ENCODE results near the gene CD101. TPM values are rescaled to one million over a fixed set of nuclear protein-coding genes. Genes with fewer than 3 reads are reported as not detected.

CD101 gene, protein sequence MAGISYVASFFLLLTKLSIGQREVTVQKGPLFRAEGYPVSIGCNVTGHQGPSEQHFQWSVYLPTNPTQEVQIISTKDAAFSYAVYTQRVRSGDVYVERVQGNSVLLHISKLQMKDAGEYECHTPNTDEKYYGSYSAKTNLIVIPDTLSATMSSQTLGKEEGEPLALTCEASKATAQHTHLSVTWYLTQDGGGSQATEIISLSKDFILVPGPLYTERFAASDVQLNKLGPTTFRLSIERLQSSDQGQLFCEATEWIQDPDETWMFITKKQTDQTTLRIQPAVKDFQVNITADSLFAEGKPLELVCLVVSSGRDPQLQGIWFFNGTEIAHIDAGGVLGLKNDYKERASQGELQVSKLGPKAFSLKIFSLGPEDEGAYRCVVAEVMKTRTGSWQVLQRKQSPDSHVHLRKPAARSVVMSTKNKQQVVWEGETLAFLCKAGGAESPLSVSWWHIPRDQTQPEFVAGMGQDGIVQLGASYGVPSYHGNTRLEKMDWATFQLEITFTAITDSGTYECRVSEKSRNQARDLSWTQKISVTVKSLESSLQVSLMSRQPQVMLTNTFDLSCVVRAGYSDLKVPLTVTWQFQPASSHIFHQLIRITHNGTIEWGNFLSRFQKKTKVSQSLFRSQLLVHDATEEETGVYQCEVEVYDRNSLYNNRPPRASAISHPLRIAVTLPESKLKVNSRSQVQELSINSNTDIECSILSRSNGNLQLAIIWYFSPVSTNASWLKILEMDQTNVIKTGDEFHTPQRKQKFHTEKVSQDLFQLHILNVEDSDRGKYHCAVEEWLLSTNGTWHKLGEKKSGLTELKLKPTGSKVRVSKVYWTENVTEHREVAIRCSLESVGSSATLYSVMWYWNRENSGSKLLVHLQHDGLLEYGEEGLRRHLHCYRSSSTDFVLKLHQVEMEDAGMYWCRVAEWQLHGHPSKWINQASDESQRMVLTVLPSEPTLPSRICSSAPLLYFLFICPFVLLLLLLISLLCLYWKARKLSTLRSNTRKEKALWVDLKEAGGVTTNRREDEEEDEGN
- 1 to 10 TPM in 3 of 4 donors, under 1 TPM in 1; 0.80 to 3.1 (median 1.4) TPM for total RNA-seq
- polyA plus RNA-seq, result 0.48 TPM
- long read RNA-seq, donor 1, result 0 reads
- long read RNA-seq, donor 2, result 0 reads
- long read RNA-seq, donor 3, partial matches to known transcripts, result 4 of 7 reads
- long read RNA-seq, donor 3, other reads (novel, unspliced or antisense), result 3 of 7 reads
- long read RNA-seq, donor 4, result 0 reads

DNA sequence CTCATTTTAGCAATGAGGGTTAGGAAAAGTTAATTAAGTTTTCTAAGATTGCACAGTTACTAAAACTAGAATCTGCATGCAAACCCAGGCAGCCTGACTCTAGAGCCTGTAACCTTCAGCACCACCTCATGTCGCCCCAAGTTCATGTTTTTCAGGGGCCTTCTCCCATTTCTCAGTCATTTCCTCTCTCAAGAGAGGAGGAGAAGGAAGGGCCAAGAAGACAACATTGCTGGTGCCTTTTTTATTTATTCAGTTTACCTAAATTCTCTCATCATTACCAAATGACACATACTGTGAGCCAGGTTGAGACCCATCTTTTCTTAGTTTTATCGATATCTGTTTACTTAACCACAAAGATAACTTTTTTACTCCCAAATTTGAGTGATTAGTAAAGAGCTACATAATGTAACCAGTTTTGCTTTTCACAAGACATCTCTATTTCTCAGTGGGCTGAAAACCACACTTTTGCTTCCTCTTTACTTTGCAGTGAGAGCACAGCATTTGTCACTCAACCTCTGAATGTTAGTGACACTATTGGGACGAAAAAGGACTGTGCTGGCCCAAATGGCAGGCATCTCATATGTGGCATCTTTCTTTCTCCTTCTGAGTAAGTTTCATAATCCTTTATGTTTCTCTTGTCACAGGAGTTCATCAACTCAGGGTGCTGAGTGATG lies at the start of gene CD101:
Gene CD101 (plus strand): TSS at position 507 of the 674 bp plus-strand sequence. CDS start 58 bp downstream, at position 565.
- WGBS, result 85% methylated on average over 3 of the region's 3 CpGs
- no peaks in the 10 kb centered on the region for H3K9me3 ChIP-seq (ENCODE audit: control insufficient read depth, low read length)
- no peaks in the 10 kb centered on the region for H3K4me1 ChIP-seq (ENCODE audit: control insufficient read depth, insufficient read depth, low read length)
- H3K4me3 ChIP-seq (ENCODE audit: low read length), result no peak within 1 kb of the TSS
- ATAC-seq (no peak), DNase-seq (no peak)
- H3K27me3 ChIP-seq (ENCODE audit: control insufficient read depth, insufficient read depth), result no peaks in the 10 kb centered on the region
- intact Hi-C loops (cut with DNase I), result no loop called here
- no peak within 1 kb of the TSS for H3K27ac ChIP-seq (ENCODE audit: low read length)

DNA sequence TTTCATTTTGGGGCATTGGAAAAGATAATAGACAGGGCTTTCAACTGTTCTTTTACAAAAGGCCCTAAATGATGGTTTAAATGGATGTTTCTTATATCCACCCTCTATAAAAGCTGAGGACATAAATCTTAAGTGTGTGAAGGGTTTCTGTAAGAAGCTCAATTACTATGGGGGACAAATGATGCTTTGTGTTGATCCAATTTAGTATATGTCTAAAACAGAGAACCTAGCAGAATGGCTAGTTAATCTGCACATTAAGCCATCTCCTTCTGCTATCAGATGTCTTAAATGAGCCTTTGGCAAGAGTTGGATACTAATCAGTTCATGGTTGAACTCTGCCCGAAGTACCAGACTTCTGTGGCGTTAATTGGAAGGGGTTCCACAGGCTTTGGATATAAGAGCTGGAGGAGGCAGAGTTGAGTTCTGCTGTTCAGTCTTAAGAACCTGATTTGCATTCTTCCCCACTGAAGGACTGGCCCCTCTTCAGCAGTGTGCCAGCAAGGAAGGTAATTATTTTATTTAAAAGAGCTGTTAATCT lies 48.8 kb upstream of the CD101 start:
- intact Hi-C loops (cut with DNase I), result loop anchor here in 1 of 4 donors (5.0 kb wide), 1 partner anchor 34 kb away; no protein-coding TSS in a partner anchor
- ATAC-seq, result no peak
- H3K4me3 ChIP-seq (ENCODE audit: low read length), result no peak overlapping the region
- WGBS, result 84% methylated on average over 2 of the region's 2 CpGs
- DNase-seq, result no peak
- H3K27ac ChIP-seq (ENCODE audit: low read length), result no peak overlapping the region
- H3K9me3 ChIP-seq (ENCODE audit: control insufficient read depth, low read length), result no peaks in the 10 kb centered on the region
- H3K27me3 ChIP-seq (ENCODE audit: control insufficient read depth, insufficient read depth), result no peaks in the 10 kb centered on the region
- H3K4me1 ChIP-seq (ENCODE audit: control insufficient read depth, insufficient read depth, low read length), result peaks cover 2% of the 10 kb centered on the region

DNA sequence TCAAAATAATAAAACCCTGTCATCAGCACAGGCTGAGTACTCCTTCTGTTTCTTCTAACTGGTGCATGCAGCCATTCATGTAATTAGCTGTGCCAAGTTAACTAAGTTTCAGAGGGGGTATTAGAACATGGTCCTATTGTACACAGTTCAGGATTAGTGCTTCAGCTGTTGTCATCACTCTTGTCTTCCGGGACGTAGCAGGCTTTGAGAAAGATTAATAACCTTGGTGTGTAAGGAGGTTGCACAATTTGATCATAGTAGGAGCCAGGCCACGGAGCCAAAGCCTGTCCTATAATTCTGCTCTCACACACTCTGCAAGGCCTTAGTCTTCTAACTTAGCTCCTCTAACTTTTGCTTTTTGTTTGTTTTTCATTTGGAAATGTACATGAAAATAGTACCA lies 47.1 kb upstream of the CD101 start:
- Histone ChIP-seq H3K4me1 (ENCODE audit: control insufficient read depth, insufficient read depth, low read length) (peaks cover 2% of the 10 kb centered on the region), H3K27me3 (ENCODE audit: control insufficient read depth, insufficient read depth) (no peaks in the 10 kb centered on the region), H3K4me3 (ENCODE audit: low read length) (no peak overlapping the region), H3K27ac (ENCODE audit: low read length) (no peak overlapping the region), H3K9me3 (ENCODE audit: control insufficient read depth, low read length) (no peaks in the 10 kb centered on the region)
- peak; percentile 64 to 85 for ATAC-seq
- peak; percentile 48 to 84 (median 67) for DNase-seq
- intact Hi-C loops (cut with DNase I), result loop anchor here in 1 of 4 donors (5.0 kb wide), 1 partner anchor 33 kb away; no protein-coding TSS in a partner anchor
- 46% methylated on average over 3 of the region's 3 CpGs for WGBS

DNA sequence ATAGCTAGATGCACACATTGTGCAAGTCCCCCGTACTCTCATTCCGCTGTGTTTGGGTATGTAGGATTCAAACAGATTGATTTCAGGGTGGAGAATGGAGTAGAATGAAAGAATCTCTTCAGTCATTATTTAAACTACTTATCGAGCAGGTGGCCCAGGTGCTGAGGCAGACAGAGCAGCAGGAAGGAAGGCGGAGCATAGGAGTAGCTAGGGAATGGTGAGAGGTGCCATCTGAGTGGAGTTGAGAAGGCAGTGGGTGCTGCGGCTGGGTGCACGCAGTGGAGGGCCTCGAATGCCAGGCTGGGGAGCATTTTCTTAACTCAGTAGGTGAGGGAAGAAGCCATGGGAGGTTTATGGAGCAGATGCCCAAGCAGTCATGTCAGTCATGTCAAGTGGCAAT lies 45.2 kb upstream of the CD101 start:
- no peak overlapping the region for H3K4me3 ChIP-seq (ENCODE audit: low read length)
- no peak for ATAC-seq
- WGBS, result 97% methylated on average over 7 of the region's 7 CpGs
- H3K9me3 ChIP-seq (ENCODE audit: control insufficient read depth, low read length), result no peaks in the 10 kb centered on the region
- peaks cover 2% of the 10 kb centered on the region for H3K4me1 ChIP-seq (ENCODE audit: control insufficient read depth, insufficient read depth, low read length)
- no peaks in the 10 kb centered on the region for H3K27me3 ChIP-seq (ENCODE audit: control insufficient read depth, insufficient read depth)
- H3K27ac ChIP-seq (ENCODE audit: low read length), result no peak overlapping the region
- no peak for DNase-seq
- intact Hi-C loops (cut with DNase I), result no loop called here

DNA sequence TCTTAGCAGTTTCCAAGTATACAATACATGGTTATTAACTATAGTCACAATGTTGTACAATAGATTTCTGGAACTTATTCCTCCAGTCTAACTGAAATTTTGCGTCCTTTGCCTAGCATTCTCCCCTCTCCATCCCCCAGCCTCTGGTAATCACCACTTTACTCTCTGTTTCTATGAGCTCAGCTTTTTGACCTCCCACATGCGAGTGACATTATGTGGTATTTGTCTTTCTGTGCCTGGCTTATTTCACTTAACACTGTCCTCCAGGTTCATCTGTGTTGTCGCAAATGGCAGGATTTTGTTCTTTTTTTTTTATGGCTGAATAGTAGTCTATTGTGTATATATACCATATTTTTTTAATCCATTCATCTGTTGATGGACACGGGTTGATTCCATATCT lies 43.9 kb upstream of the CD101 start:
- no peaks in the 10 kb centered on the region for H3K9me3 ChIP-seq (ENCODE audit: control insufficient read depth, low read length)
- WGBS, result 68% methylated on average over 4 of the region's 4 CpGs
- ATAC-seq (no peak), DNase-seq (no peak)
- H3K4me3 ChIP-seq (ENCODE audit: low read length), result no peak overlapping the region
- H3K27ac ChIP-seq (ENCODE audit: low read length), result no peak overlapping the region
- intact Hi-C loops (cut with DNase I), result no loop called here
- H3K27me3 ChIP-seq (ENCODE audit: control insufficient read depth, insufficient read depth), result no peaks in the 10 kb centered on the region
- no peaks in the 10 kb centered on the region for H3K4me1 ChIP-seq (ENCODE audit: control insufficient read depth, insufficient read depth, low read length)

DNA sequence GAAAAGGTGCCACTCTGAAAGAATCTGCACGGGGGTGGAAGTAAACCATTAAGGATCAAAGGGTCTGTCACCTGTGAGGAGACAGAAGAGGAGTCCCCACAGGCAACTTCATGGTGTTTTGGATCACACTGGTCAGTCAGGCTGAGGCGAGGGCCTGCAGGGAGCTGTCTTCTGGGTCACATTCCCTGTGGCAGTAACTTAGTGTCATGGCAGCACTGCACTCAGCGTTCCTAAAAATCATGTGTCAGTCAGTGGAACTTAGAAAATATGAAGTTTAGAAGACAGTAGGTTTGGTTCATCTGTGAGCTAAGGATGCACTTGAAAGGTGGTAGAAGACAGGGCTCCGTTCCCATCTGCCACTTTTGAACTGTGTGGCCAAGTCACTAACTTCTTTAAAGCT lies 43.5 kb upstream of the CD101 start:
- no peak for ATAC-seq
- Histone ChIP-seq H3K4me1 (ENCODE audit: control insufficient read depth, insufficient read depth, low read length) (peaks cover 1% of the 10 kb centered on the region), H3K9me3 (ENCODE audit: control insufficient read depth, low read length) (no peaks in the 10 kb centered on the region), H3K27ac (ENCODE audit: low read length) (no peak overlapping the region), H3K27me3 (ENCODE audit: control insufficient read depth, insufficient read depth) (no peaks in the 10 kb centered on the region), H3K4me3 (ENCODE audit: low read length) (no peak overlapping the region)
- 66% methylated on average over 4 of the region's 4 CpGs for WGBS
- intact Hi-C loops (cut with DNase I), result no loop called here
- no peak for DNase-seq

DNA sequence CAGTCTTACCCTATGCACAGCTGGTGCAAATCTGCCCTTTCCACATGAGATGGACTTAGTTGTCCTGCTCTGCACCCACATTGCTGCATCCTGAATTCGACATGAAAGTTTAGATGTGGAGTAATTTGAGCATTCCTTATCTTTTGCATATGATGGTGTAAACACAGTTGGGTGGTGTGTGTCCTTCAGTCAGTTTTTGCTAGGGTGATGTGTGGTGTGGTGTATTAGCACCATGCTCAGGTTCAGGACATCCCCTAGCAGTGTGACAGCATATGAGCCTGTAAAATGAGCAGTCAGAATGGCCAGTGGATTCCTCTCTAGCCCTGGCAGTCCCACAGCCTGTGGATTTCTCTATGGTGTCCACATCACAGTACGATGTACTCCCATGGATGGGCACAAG lies 42.6 kb upstream of the CD101 start:
- no peaks in the 10 kb centered on the region for H3K9me3 ChIP-seq (ENCODE audit: control insufficient read depth, low read length)
- no peak overlapping the region for H3K4me3 ChIP-seq (ENCODE audit: low read length)
- no peak for ATAC-seq
- H3K27me3 ChIP-seq (ENCODE audit: control insufficient read depth, insufficient read depth), result no peaks in the 10 kb centered on the region
- H3K4me1 ChIP-seq (ENCODE audit: control insufficient read depth, insufficient read depth, low read length), result peaks cover 3% of the 10 kb centered on the region
- intact Hi-C loops (cut with DNase I), result no loop called here
- no peak overlapping the region for H3K27ac ChIP-seq (ENCODE audit: low read length)
- no peak for DNase-seq
- WGBS, result 74% methylated on average over 2 of the region's 2 CpGs

DNA sequence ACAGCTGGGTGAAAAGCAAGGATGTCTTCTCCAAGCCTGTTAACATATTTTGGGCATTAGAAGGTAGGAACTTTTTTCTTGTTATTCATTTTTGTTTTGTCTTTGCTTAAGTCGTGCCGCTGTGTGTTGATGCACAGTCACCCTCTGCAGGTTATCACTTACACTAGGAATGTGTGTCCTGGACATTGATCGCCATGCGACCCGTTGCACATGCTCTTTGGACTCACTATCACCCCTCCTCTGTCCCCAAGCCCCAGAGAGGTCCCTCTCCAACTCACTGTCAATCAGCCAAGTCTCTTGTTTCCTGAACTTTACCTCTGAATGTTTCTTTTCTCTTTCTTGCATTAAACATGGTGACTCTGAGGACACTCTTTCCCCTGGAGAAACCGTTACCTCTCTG lies 40.0 kb upstream of the CD101 start:
- 94% methylated on average over 6 of the region's 6 CpGs for WGBS
- Histone ChIP-seq H3K4me3 (ENCODE audit: low read length) (no peak overlapping the region), H3K4me1 (ENCODE audit: control insufficient read depth, insufficient read depth, low read length) (peaks cover 5% of the 10 kb centered on the region), H3K27ac (ENCODE audit: low read length) (no peak overlapping the region), H3K27me3 (ENCODE audit: control insufficient read depth, insufficient read depth) (no peaks in the 10 kb centered on the region), H3K9me3 (ENCODE audit: control insufficient read depth, low read length) (no peaks in the 10 kb centered on the region)
- intact Hi-C loops (cut with DNase I), result no loop called here
- no peak for ATAC-seq
- no peak for DNase-seq

DNA sequence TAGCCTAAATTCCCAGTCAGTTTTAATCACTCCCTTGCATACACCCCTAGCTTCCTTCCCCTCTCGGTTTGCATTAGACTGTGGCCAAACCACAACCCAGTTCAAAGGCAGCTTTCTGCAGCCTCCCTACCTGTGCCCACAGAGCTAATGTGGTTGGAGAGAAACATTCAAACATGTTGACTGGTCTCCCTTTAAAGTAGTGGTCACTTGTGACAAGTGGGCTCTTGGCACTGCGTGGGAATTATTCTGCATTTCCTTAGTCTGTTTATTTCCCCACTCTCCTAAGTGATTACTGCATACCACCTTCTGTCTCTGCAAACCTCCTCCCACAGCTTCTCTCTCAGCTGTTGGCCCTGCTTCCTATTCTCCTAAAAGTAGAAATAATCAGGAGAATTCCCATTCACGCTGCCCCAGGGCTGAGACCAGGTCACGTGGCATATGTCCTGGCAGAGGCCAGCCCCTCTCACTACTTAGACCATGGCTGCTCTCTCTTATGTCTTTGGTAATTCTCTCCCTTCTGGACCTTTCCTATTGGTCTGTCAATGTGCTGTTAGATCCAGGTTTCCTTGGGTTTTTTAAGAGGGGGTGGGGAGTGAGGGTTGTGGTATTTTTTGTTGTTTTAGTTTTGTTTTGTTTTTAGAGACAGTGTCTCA lies 38.4 kb upstream of the CD101 start:
- Histone ChIP-seq H3K4me1 (ENCODE audit: control insufficient read depth, insufficient read depth, low read length) (peaks cover 5% of the 10 kb centered on the region), H3K9me3 (ENCODE audit: control insufficient read depth, low read length) (no peaks in the 10 kb centered on the region), H3K27ac (ENCODE audit: low read length) (no peak overlapping the region), H3K4me3 (ENCODE audit: low read length) (no peak overlapping the region), H3K27me3 (ENCODE audit: control insufficient read depth, insufficient read depth) (no peaks in the 10 kb centered on the region)
- 49% methylated on average over 4 of the region's 4 CpGs for WGBS
- peak in 1 of 2 donors; percentile 32 for ATAC-seq
- intact Hi-C loops (cut with DNase I), result no loop called here
- DNase-seq, result no peak

DNA sequence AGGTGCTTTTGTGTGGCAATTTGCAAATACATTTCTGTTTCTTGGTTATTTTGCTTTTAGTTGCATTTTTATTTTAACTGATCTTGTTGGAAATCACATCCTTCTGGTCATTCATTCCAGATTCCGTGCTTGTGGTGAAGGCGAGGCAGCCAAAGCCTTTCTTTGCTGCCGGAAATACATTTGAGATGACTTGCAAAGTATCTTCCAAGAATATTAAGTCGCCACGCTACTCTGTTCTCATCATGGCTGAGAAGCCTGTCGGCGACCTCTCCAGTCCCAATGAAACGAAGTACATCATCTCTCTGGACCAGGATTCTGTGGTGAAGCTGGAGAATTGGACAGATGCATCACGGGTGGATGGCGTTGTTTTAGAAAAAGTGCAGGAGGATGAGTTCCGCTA lies 34.8 kb upstream of the CD101 start:
- intact Hi-C loops (cut with DNase I), result no loop called here
- ATAC-seq, result no peak
- H3K27ac ChIP-seq (ENCODE audit: low read length), result no peak overlapping the region
- no peaks in the 10 kb centered on the region for H3K9me3 ChIP-seq (ENCODE audit: control insufficient read depth, low read length)
- H3K4me1 ChIP-seq (ENCODE audit: control insufficient read depth, insufficient read depth, low read length), result peaks cover 5% of the 10 kb centered on the region
- DNase-seq, result no peak
- H3K27me3 ChIP-seq (ENCODE audit: control insufficient read depth, insufficient read depth), result no peaks in the 10 kb centered on the region
- WGBS, result 91% methylated on average over 11 of the region's 11 CpGs
- no peak overlapping the region for H3K4me3 ChIP-seq (ENCODE audit: low read length)
